SH-SY5Y (cell line): ENCODE results near the gene DGAT2.

Experiments
- GATA2 ChIP-seq: IDR thresholded peaks from 2 replicates; pipeline ENCODE4 v1.6.1; 2011; ENCODE audit warnings: mild to moderate bottlenecking, low read depth, low read length
- GATA3 ChIP-seq: IDR thresholded peaks from 2 replicates; pipeline ENCODE4 v1.6.1; 2011; ENCODE audit warnings: low read depth, mild to moderate bottlenecking, low read length, moderate library complexity

DGAT2 gene

DNA sequence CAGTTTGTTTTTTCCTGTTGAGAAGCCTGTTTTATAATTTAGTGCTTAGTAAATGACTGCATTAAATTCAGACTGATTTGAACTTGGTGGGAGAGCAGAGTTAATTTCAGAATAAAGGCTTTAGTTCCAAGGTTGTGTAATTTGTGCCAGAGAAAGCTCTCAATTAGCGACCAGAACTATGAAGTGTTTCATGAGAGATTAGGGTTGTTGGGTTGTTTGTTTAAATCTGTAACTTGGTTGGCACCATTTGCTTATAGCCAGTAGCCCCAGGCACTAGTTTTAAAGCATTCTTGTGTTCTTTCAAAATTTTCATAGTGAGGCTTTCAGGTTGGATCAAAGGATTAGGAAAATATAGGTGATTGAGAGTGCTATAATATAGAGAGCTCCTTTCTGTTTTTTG is 71.9 kb downstream of the DGAT2 start:
- TF ChIP-seq GATA2, result no peak
- TF ChIP-seq GATA3, result no peak

DNA sequence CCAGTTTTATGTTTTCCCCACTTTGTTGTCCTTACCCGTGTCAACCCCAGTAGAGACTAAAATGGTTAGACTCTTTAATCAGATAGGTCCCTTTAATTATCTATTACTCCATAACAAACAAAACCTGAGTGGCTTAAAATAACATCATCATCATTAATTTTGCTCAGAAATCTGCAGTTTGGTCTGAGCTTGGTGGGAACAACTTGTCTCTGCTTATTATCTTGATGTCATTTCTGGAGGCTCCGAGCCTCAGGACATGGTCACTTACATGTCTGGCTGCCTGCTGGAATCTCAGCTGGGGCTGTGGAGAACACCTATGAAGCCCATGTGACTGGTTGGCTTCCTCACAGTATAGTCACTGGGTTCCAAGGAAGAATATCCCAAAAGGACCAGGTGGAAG is 73.2 kb downstream of the DGAT2 start:
- TF ChIP-seq GATA3 (no peak), GATA2 (no peak)

DNA sequence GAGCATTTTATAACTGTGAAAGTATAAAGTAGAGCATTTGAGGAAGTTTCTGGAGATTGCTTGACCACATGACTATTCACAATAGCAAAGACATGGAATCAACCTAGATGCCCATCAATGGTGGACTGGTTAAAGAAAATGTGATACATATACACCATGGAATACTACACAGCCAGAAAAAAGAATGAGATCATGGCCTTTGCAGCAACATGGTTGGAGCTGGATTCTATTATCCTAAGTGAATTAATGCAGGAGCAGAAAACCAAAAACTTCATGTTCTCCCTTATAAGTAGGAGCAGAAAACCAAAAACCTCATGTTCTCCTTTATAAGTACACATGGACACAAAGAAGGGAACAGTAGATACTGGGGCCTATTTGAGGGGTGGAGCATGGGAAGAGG is 76.7 kb downstream of the DGAT2 start:
- TF ChIP-seq GATA2, result no peak
- TF ChIP-seq GATA3, result no peak

DNA sequence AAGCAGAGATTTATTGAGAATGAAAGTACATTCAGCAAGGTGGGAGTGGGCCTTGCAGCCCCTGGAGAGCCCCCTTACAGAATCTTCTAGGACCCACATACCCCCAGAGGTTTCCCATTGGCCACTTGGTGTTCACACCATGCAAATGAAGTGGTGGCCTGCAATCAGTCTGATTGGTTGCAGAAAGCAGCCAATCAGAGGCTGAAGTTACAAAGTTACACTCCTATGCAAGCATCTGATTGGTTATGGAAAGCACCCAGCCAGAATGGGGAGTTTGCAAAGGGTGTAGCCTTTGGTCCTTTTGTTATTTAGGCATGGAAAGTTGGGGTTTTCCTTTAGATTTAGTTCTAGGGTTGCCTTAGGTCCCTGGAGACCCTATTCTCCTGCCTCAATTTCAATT is 81.3 kb downstream of the DGAT2 start:
- TF ChIP-seq GATA2, result no peak
- no peak for TF ChIP-seq GATA3

- TF ChIP-seq GATA2 (no peak), GATA3 (no peak)
These were observed 82.2 kb downstream of the DGAT2 start for GRCh38 chr11:75850787-75851186.
